Endothelial cell (in vitro differentiated cells): ENCODE measurements around the gene PRRX1. TPM values are rescaled to one million over a fixed set of nuclear protein-coding genes. Genes with fewer than 3 reads are reported as not detected.

Source experiments
- DNase-seq: peaks from one replicate; pipeline ENCODE4 v3.0.0; 2021; ENCODE audit warnings: low spot score
- H3K27ac Mint-ChIP-seq: one replicate; pipeline ENCODE4 v1.8.0; 2021; ENCODE audit warnings: mixed read lengths, inconsistent platforms; ENCODE audit not compliant: unreplicated experiment
- H3K27me3 Mint-ChIP-seq: one replicate; pipeline ENCODE4 v1.8.0; 2021; ENCODE audit warnings: mild to moderate bottlenecking, moderate library complexity, mixed read lengths, inconsistent platforms; ENCODE audit not compliant: unreplicated experiment
- H3K36me3 Mint-ChIP-seq: one replicate; pipeline ENCODE4 v1.8.0; 2021; ENCODE audit warnings: mild to moderate bottlenecking, low read depth, mixed read lengths, inconsistent platforms; ENCODE audit not compliant: unreplicated experiment
- H3K4me1 Mint-ChIP-seq: one replicate; pipeline ENCODE4 v1.8.0; 2021; ENCODE audit warnings: mild to moderate bottlenecking, mixed read lengths, inconsistent platforms; ENCODE audit not compliant: unreplicated experiment
- H3K4me3 Mint-ChIP-seq: one replicate; pipeline ENCODE4 v1.8.0; 2021; ENCODE audit warnings: mild to moderate bottlenecking, mixed read lengths, inconsistent platforms; ENCODE audit not compliant: unreplicated experiment
- H3K9me3 Mint-ChIP-seq: one replicate; pipeline ENCODE4 v1.8.0; 2021; ENCODE audit warnings: mixed read lengths, inconsistent platforms; ENCODE audit not compliant: unreplicated experiment
- total RNA-seq: library from RNA; stranded (reverse); fragmentation: NEBNext Ultra II Directional; extraction: Animal tissue kit (Norgen Biotek cat#: 25700); gene quantifications from one replicate; pipeline ENCODE4 v1.2.1, GENCODE V29; 2021; ENCODE audit not compliant: unreplicated experiment
- TF ChIP-seq, protein P1 (sequence below): fragments of 200-600 bp; sonication (generic); IDR thresholded peaks from one replicate; pipeline ENCODE4 v1.5.0; 2021; ENCODE audit warnings: antibody characterized with exemption; ENCODE audit not compliant: unreplicated experiment

PRRX1 gene
- total RNA-seq, 1 donor from 2014 or later: not detected

- TF ChIP-seq, protein P1, sequence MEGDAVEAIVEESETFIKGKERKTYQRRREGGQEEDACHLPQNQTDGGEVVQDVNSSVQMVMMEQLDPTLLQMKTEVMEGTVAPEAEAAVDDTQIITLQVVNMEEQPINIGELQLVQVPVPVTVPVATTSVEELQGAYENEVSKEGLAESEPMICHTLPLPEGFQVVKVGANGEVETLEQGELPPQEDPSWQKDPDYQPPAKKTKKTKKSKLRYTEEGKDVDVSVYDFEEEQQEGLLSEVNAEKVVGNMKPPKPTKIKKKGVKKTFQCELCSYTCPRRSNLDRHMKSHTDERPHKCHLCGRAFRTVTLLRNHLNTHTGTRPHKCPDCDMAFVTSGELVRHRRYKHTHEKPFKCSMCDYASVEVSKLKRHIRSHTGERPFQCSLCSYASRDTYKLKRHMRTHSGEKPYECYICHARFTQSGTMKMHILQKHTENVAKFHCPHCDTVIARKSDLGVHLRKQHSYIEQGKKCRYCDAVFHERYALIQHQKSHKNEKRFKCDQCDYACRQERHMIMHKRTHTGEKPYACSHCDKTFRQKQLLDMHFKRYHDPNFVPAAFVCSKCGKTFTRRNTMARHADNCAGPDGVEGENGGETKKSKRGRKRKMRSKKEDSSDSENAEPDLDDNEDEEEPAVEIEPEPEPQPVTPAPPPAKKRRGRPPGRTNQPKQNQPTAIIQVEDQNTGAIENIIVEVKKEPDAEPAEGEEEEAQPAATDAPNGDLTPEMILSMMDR: no peak
- H3K27me3 Mint-ChIP-seq: no peaks in the 10 kb centered on the region
- DNase-seq: no peak
- no peak overlapping the region for H3K27ac Mint-ChIP-seq
- H3K9me3 Mint-ChIP-seq: no peaks in the 10 kb centered on the region
- H3K4me1 Mint-ChIP-seq: peaks cover 4% of the 10 kb centered on the region
- no peak overlapping the region for H3K4me3 Mint-ChIP-seq
- no peaks in the 10 kb centered on the region for H3K36me3 Mint-ChIP-seq
Measured at GRCh38 chr1:170705981-170706380, 42.0 kb downstream of the PRRX1 start.

DNA sequence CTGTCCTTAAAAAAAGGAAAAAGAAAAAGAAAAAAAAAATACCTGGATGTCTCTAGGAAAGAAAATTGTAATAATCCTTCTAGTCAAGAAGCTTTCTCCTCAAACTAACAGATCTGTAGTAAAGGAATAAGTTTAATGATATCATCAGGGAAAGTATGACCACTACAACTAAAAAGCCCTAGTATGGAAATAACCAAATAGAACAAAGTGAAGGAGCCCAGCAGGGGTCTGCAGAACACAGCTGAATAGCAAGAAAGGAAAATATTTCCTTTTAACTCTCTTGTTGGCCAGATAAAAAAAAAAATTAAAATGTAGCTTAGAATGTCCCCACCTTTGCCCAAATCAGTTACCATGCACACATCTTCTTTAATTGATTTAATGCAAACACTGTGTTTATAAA lies 43.2 kb downstream of the PRRX1 start:
- no peaks in the 10 kb centered on the region for H3K27me3 Mint-ChIP-seq
- H3K4me3 Mint-ChIP-seq: no peak overlapping the region
- H3K36me3 Mint-ChIP-seq: no peaks in the 10 kb centered on the region
- no peak overlapping the region for H3K27ac Mint-ChIP-seq
- H3K9me3 Mint-ChIP-seq: no peaks in the 10 kb centered on the region
- DNase-seq: no peak
- H3K4me1 Mint-ChIP-seq: peaks cover 4% of the 10 kb centered on the region
- TF ChIP-seq, protein P1: no peak

GRCh38 chr1:170707959-170708655 lies 44.2 kb downstream of the PRRX1 start:
- no peak for DNase-seq
- H3K36me3 Mint-ChIP-seq: no peaks in the 10 kb centered on the region
- no peak overlapping the region for H3K27ac Mint-ChIP-seq
- no peaks in the 10 kb centered on the region for H3K9me3 Mint-ChIP-seq
- H3K4me1 Mint-ChIP-seq: peaks cover 4% of the 10 kb centered on the region
- TF ChIP-seq, protein P1: no peak
- no peak overlapping the region for H3K4me3 Mint-ChIP-seq
- H3K27me3 Mint-ChIP-seq: peaks cover 1% of the 10 kb centered on the region

DNA sequence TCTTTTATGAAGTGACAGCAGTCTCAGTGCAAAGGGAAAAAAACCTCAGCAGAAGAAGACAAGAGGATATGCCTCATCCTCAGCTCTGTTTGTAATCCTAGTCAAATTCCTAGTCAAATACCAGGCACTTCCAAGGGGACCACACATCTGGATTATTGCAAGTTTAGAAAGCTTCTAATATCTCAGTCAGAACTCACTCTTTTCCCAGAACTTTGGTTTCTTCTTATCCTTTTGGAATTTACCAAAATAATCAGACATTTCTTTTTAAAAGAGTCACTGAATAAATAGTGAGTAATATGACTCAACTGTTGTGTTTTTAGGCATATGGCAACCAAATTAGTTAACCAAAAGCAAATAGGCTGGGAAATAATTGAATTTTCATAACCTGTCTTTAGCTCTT lies 47.8 kb downstream of the PRRX1 start:
- H3K4me1 Mint-ChIP-seq: peaks cover 4% of the 10 kb centered on the region
- H3K36me3 Mint-ChIP-seq: no peaks in the 10 kb centered on the region
- TF ChIP-seq, protein P1: no peak
- no peaks in the 10 kb centered on the region for H3K9me3 Mint-ChIP-seq
- no peak for DNase-seq
- H3K27me3 Mint-ChIP-seq: peaks cover 3% of the 10 kb centered on the region
- H3K4me3 Mint-ChIP-seq: no peak overlapping the region
- no peak overlapping the region for H3K27ac Mint-ChIP-seq

DNA sequence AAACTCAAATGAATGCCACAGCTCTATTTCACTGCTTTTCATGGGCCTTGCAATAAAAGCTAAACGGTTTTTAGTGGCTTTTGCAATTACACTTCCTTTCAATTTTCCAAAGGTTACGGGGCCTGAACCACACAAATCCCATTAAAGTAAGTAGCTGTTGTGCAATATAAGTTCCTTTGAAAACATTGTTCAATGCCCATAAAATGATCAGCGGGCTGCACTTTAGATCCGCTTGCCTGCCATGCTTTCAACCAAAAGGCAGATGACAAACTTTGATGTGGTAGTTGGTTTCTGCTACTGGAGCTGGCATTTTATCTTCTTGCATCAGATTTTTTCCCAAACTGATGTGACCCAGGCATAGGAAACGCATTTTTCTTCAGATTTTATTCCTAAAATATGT lies 50.2 kb downstream of the PRRX1 start:
- no peak for DNase-seq
- Mint-ChIP-seq H3K27ac (no peak overlapping the region), H3K9me3 (no peaks in the 10 kb centered on the region), H3K4me3 (no peak overlapping the region), H3K27me3 (peaks cover 3% of the 10 kb centered on the region), H3K4me1 (peaks cover 4% of the 10 kb centered on the region), H3K36me3 (no peaks in the 10 kb centered on the region)
- TF ChIP-seq, protein P1: no peak
